Measurements from ENCODE around the gene PPP3R2. TPM values are rescaled to one million over a fixed set of nuclear protein-coding genes. Genes with fewer than 3 reads are reported as not detected.

The PPP3R2 gene
- total RNA-seq = not detected in 2 replicates

GRCh38 chr9:101594796-101595195 is at the start of gene PPP3R2:
PPP3R2 (minus strand) TSS chr9:101594969; CDS start chr9:101594921, 48 bp downstream.

Other genes with a start within 250 kb of the PPP3R2 start
- gene BAAT, start 210.0 kb downstream of the PPP3R2 start, total RNA-seq = under 0.01 and 0.07 TPM in 2 replicates
- gene MRPL50, start 196.4 kb downstream of the PPP3R2 start, total RNA-seq = 16.7 and 17.2 TPM in 2 replicates
- gene ZNF189, start 196.1 kb downstream of the PPP3R2 start, total RNA-seq = 11.3 and 21.6 TPM in 2 replicates
- gene ALDOB, start 159.2 kb downstream of the PPP3R2 start, total RNA-seq = not detected in 2 replicates
- gene RNF20, start 61.1 kb downstream of the PPP3R2 start, total RNA-seq = 54.0 and 57.8 TPM in 2 replicates
- gene GRIN3A, start 143.7 kb upstream of the PPP3R2 start, total RNA-seq = not detected in 2 replicates